Caco-2 (cell line): Measurements from ENCODE around the gene IBA57. TPM values are rescaled to one million over a fixed set of nuclear protein-coding genes. Genes with fewer than 3 reads are reported as not detected.

Source experiments
- BruUV-seq: library from RNA; stranded (reverse); fragments of 400-500 nt; replicated peaks from 2 replicates; lab custom pipeline; 2021; lab: Mats Ljungman, UMichigan
- CTCF ChIA-PET: fragments of 300-600 bp; sonication (Branson Sonifier 250); formaldehyde crosslinking; loops from one replicate; lab custom pipeline; 2022; ENCODE audit warnings: antibody characterized with exemption; lab: Charles Lee
- POLR2A ChIA-PET: fragments of 300-600 bp; sonication (Branson Sonifier 250); formaldehyde crosslinking; loops from one replicate; lab custom pipeline; 2022; ENCODE audit warnings: antibody characterized with exemption; lab: Charles Lee
- DNase-seq, 2 experiments: peaks; one replicate each; pipeline versions ENCODE4 v3.0.0 to v3.0.0-alpha.2; 2020 to 2022
- H3K27me3 ChIP-seq: replicated peaks from 2 replicates; pipeline ENCODE4 v1.6.0; 2011; ENCODE audit warnings: low read length; ENCODE audit not compliant: control insufficient read depth, insufficient read depth
- H3K36me3 ChIP-seq: 2 replicates; pipeline ENCODE4 v1.5.1; 2011; ENCODE audit warnings: low read length; ENCODE audit not compliant: control insufficient read depth, insufficient read depth
- H3K4me1 ChIP-seq: fragments of 250-450 bp; sonication (Bioruptor Pico); 2 replicates; pipeline ENCODE4 v1.5.1; 2020; ENCODE audit warnings: mild to moderate bottlenecking
- H3K4me3 ChIP-seq: 2 replicates; pipeline ENCODE4 v1.5.1; 2011; ENCODE audit warnings: low read depth, mild to moderate bottlenecking, control low read depth, low read length
- H3K9me3 ChIP-seq: fragments of 250-450 bp; sonication (Bioruptor Pico); 2 replicates; pipeline ENCODE4 v1.5.1; 2020; ENCODE audit warnings: mild to moderate bottlenecking, moderate library complexity
- H3K27ac Mint-ChIP-seq: one replicate; pipeline ENCODE4 v1.8.0; 2022; ENCODE audit warnings: mixed read lengths; ENCODE audit not compliant: unreplicated experiment
- H3K27me3 Mint-ChIP-seq: one replicate; pipeline ENCODE4 v1.8.0; 2022; ENCODE audit warnings: mixed read lengths; ENCODE audit not compliant: insufficient read depth, unreplicated experiment
- H3K36me3 Mint-ChIP-seq: one replicate; pipeline ENCODE4 v1.8.0; 2022; ENCODE audit warnings: mild to moderate bottlenecking, mixed read lengths; ENCODE audit not compliant: insufficient read depth, unreplicated experiment
- H3K4me1 Mint-ChIP-seq: one replicate; pipeline ENCODE4 v1.8.0; 2022; ENCODE audit warnings: low read depth, mixed read lengths; ENCODE audit not compliant: unreplicated experiment
- H3K4me3 Mint-ChIP-seq: one replicate; pipeline ENCODE4 v1.8.0; 2022; ENCODE audit warnings: mild to moderate bottlenecking, moderate library complexity, mixed read lengths; ENCODE audit not compliant: unreplicated experiment
- H3K9me3 Mint-ChIP-seq: one replicate; pipeline ENCODE4 v1.8.0; 2022; ENCODE audit warnings: mixed read lengths; ENCODE audit not compliant: unreplicated experiment
- CTCF ChIP-seq, 2 experiments: fragments of 200-600 bp in 1 of 2; IDR thresholded peaks; 1 replicate in 1 of 2; 2 replicates in 1 of 2; pipeline versions ENCODE4 v1.5.1 to v1.8.0; 2011 to 2022; ENCODE audit warnings: antibody characterized with exemption in 1 of 2, control low read depth in 1 of 2, inconsistent platforms in 1 of 2, low read depth in 1 of 2, low read length in 1 of 2, mild to moderate bottlenecking in 1 of 2, moderate library complexity in 1 of 2; ENCODE audit not compliant: insufficient read depth in 1 of 2, severe bottlenecking in 1 of 2, unreplicated experiment in 1 of 2
- intact Hi-C: fragments of 100-400 bp; cut with micrococcal nuclease; formaldehyde crosslinking; loops from one replicate; pipeline ENCODE4 v1.10.0; 2022; ENCODE audit not compliant: unreplicated experiment
- total RNA-seq: library from RNA; stranded (reverse); gene quantifications from 2 replicates; pipeline ENCODE4 v1.2.3, GENCODE V29; 2022

IBA57 gene
- total RNA-seq, 1 experiment from 2014 or later, result 15.4 TPM

DNA sequence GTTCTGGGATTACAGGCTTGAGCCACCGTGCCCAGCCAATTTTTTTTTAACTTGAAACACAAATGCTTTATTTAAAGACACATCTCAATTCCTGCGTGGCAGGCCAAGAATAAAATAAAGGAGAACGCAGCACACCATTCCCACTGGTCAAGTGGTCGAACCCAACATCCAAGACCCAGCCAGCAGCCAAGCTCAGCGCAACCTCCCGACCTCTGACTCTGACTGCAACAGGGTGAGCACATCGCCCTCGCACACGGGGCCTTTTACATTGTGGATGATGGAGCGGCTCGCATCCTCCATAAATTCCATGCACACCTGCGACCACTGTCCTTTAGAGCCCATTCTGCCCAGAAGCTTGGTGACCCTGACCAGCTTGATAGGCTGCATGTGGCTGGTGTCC, 31.0 kb upstream of the IBA57 start:
- H3K4me3 Mint-ChIP-seq, result no peak overlapping the region
- peaks cover 12% of the 10 kb centered on the region for H3K4me1 ChIP-seq
- H3K4me3 ChIP-seq, result no peak overlapping the region
- BruUV-seq, result no TSS peak
- no peaks in the 10 kb centered on the region for H3K4me1 Mint-ChIP-seq
- H3K27me3 Mint-ChIP-seq, result no peaks in the 10 kb centered on the region
- intact Hi-C loops, result loop anchor here (5.0 to 10.0 kb wide), 2 partner anchors 48 to 130 kb away; no protein-coding TSS in a partner anchor
- peaks cover 3% of the 10 kb centered on the region for H3K36me3 Mint-ChIP-seq
- ChIA-PET CTCF (no interaction called here), POLR2A (no interaction called here)
- DNase-seq, result no peak
- H3K36me3 ChIP-seq, result no peaks in the 10 kb centered on the region
- no peaks in the 10 kb centered on the region for H3K9me3 Mint-ChIP-seq
- no peaks in the 10 kb centered on the region for H3K9me3 ChIP-seq
- no peak for TF ChIP-seq CTCF (IDR thresholded peaks at IDR 0.05; ENCODE audit: insufficient read depth in 1 of 2, low read depth in 1 of 2, low read length in 1 of 2, severe bottlenecking in 1 of 2, unreplicated experiment in 1 of 2)
- H3K27ac Mint-ChIP-seq, result no peak overlapping the region
- H3K27me3 ChIP-seq, result no peaks in the 10 kb centered on the region

GRCh38 chr1:228136901-228137300, 28.7 kb upstream of the IBA57 start:
- no peaks in the 10 kb centered on the region for H3K27me3 ChIP-seq
- H3K9me3 ChIP-seq, result no peaks in the 10 kb centered on the region
- no peaks in the 10 kb centered on the region for H3K9me3 Mint-ChIP-seq
- no peak for TF ChIP-seq CTCF (IDR thresholded peaks at IDR 0.05; ENCODE audit: insufficient read depth in 1 of 2, low read depth in 1 of 2, low read length in 1 of 2, severe bottlenecking in 1 of 2, unreplicated experiment in 1 of 2)
- no peak overlapping the region for H3K4me3 ChIP-seq
- peaks cover 15% of the 10 kb centered on the region for H3K36me3 Mint-ChIP-seq
- H3K27me3 Mint-ChIP-seq, result no peaks in the 10 kb centered on the region
- ChIA-PET CTCF (no interaction called here), POLR2A (interaction anchor here (0.5 kb wide), 1 partner anchor 28 kb away, joined by 6 read pairs; no protein-coding TSS in a partner anchor)
- peaks cover 10% of the 10 kb centered on the region for H3K4me1 ChIP-seq
- DNase-seq, result no peak
- H3K4me1 Mint-ChIP-seq, result no peaks in the 10 kb centered on the region
- H3K36me3 ChIP-seq, result 0 out of 2 replicates have a peak, but pooled peaks cover 1% of the 10 kb centered on the region
- intact Hi-C loops, result loop anchor here (10.0 kb wide), 1 partner anchor 128 kb away; no protein-coding TSS in a partner anchor
- H3K27ac Mint-ChIP-seq, result no peak overlapping the region
- BruUV-seq, result no TSS peak
- no peak overlapping the region for H3K4me3 Mint-ChIP-seq

GRCh38 chr1:228139406-228139930, 26.1 kb upstream of the IBA57 start:
- H3K9me3 Mint-ChIP-seq, result no peaks in the 10 kb centered on the region
- POLR2A ChIA-PET, result no interaction called here

More at GRCh38 chr1:228139406-228139930, 26.1 kb upstream of the IBA57 start:
- Mint-ChIP-seq H3K27ac (peak overlapping the region; percentile 91), H3K27me3 (no peaks in the 10 kb centered on the region), H3K36me3 (peaks cover 21% of the 10 kb centered on the region), H3K4me3 (peak overlapping the region; percentile 85), H3K4me1 (no peaks in the 10 kb centered on the region)
- intact Hi-C loops, result loop anchor here (1.0 to 10.0 kb wide), 2 partner anchors 8 to 125 kb away; no protein-coding TSS in a partner anchor
- Histone ChIP-seq H3K36me3 (0 out of 2 replicates have a peak, but pooled peaks cover 1% of the 10 kb centered on the region), H3K4me1 (peaks cover 5% of the 10 kb centered on the region), H3K4me3 (peak overlapping the region; percentile 90), H3K27me3 (no peaks in the 10 kb centered on the region), H3K9me3 (no peaks in the 10 kb centered on the region)
- BruUV-seq, result no TSS peak
- TF ChIP-seq CTCF (IDR thresholded peaks at IDR 0.05; ENCODE audit: insufficient read depth in 1 of 2, low read depth in 1 of 2, low read length in 1 of 2, severe bottlenecking in 1 of 2, unreplicated experiment in 1 of 2), result no peak
- DNase-seq, result no peak
- CTCF ChIA-PET, result interaction anchor here (1.5 to 2.3 kb wide), 2 partner anchors 9 to 26 kb away, joined by 4 to 10 read pairs; partner anchors contain the start of gene IBA57
